Measurements from ENCODE around the gene TBC1D4.

DNA sequence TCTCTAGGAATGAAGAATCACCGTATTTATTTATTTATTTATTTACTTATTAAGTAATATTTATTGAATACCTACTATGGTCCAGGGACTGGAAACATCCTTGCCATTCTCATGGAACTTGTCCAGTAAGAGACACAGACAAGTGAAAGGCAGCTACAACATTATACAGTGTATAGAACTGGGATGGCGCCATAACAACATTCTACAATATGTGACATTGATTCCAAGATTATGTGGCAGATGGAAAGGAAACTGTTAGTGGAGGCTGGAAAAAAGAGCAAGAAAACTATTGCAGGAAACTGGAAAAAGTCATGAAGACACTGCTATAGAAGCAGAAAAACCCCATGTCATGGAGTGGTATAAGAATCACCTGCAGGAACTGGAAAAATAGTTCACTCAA lies 9.4 kb upstream of the TBC1D4 start:
- TF ChIP-seq, protein P1, sequence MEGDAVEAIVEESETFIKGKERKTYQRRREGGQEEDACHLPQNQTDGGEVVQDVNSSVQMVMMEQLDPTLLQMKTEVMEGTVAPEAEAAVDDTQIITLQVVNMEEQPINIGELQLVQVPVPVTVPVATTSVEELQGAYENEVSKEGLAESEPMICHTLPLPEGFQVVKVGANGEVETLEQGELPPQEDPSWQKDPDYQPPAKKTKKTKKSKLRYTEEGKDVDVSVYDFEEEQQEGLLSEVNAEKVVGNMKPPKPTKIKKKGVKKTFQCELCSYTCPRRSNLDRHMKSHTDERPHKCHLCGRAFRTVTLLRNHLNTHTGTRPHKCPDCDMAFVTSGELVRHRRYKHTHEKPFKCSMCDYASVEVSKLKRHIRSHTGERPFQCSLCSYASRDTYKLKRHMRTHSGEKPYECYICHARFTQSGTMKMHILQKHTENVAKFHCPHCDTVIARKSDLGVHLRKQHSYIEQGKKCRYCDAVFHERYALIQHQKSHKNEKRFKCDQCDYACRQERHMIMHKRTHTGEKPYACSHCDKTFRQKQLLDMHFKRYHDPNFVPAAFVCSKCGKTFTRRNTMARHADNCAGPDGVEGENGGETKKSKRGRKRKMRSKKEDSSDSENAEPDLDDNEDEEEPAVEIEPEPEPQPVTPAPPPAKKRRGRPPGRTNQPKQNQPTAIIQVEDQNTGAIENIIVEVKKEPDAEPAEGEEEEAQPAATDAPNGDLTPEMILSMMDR (conservative IDR thresholded peaks at IDR 0.05; ENCODE audit: low read depth, low read length) = no peak
- TF ChIP-seq EZH2phosphoT487 (IDR thresholded peaks at IDR 0.05; ENCODE audit: borderline replicate concordance, low read length) = no peak
